ENCODE measurements around the gene KRTAP4-7. TPM values are rescaled to one million over a fixed set of nuclear protein-coding genes. Genes with fewer than 3 reads are reported as not detected.
"Not testable (repeated sequence)": the region's sequence is repeated elsewhere in the genome, so short reads cannot be mapped to it uniquely, and the experiment has no call there.

The KRTAP4-7 gene
- total RNA-seq, 4 donors from 2014 or later: not detected

- H3K9me3 ChIP-seq: peaks cover 0 to 4% (median 0%) of the 10 kb centered on the region in 3 donors
- H3K27me3 ChIP-seq: peaks cover 33% of the 10 kb centered on the region
- WGBS, 2 donors (ENCODE audit: low coverage in 1 of 2): 44 to 60% methylated on average over 2 of the region's 2 CpGs
- no peaks in the 10 kb centered on the region for H3K36me3 ChIP-seq
- H3K4me3 ChIP-seq: no peak overlapping the region
- H3K27ac ChIP-seq: no peak overlapping the region
- ATAC-seq: no peak
- no peak for TF ChIP-seq CTCF (IDR thresholded peaks at IDR 0.05)
- TF ChIP-seq EP300 (IDR thresholded peaks at IDR 0.05): no peak
- TF ChIP-seq POLR2AphosphoS5 (IDR thresholded peaks at IDR 0.05): no peak
- no peak for TF ChIP-seq POLR2A (IDR thresholded peaks at IDR 0.05)
- H3K4me1 ChIP-seq: no peaks in the 10 kb centered on the region
Observed at GRCh38 chr17:41049110-41049509, 34.8 kb upstream of the KRTAP4-7 start.

- peaks cover 0 to 7% (median 0%) of the 10 kb centered on the region in 3 donors for H3K9me3 ChIP-seq
- peaks cover 28% of the 10 kb centered on the region for H3K27me3 ChIP-seq
- ATAC-seq: no peak
- no peaks in the 10 kb centered on the region for H3K4me1 ChIP-seq
- TF ChIP-seq POLR2AphosphoS5 (IDR thresholded peaks at IDR 0.05) (no peak), POLR2A (IDR thresholded peaks at IDR 0.05) (no peak), EP300 (IDR thresholded peaks at IDR 0.05) (no peak), CTCF (IDR thresholded peaks at IDR 0.05) (no peak)
- no peak overlapping the region for H3K27ac ChIP-seq
- H3K4me3 ChIP-seq: no peak overlapping the region
- H3K36me3 ChIP-seq: no peaks in the 10 kb centered on the region
Observed at GRCh38 chr17:41052566-41052965, 31.4 kb upstream of the KRTAP4-7 start.

GRCh38 chr17:41054025-41054424 lies 29.9 kb upstream of the KRTAP4-7 start:
- TF ChIP-seq CTCF (IDR thresholded peaks at IDR 0.05) (no peak), POLR2AphosphoS5 (IDR thresholded peaks at IDR 0.05) (no peak), EP300 (IDR thresholded peaks at IDR 0.05) (no peak), POLR2A (IDR thresholded peaks at IDR 0.05) (no peak)
- no peak overlapping the region for H3K4me3 ChIP-seq
- ATAC-seq: no peak
- peaks cover 0 to 11% (median 0%) of the 10 kb centered on the region in 3 donors for H3K9me3 ChIP-seq
- no peaks in the 10 kb centered on the region for H3K4me1 ChIP-seq
- no peak overlapping the region for H3K27ac ChIP-seq
- WGBS, 2 donors (ENCODE audit: low coverage in 1 of 2): 90 to 94% methylated on average over 4 of the region's 4 CpGs
- H3K36me3 ChIP-seq: no peaks in the 10 kb centered on the region
- H3K27me3 ChIP-seq: peaks cover 27% of the 10 kb centered on the region

DNA sequence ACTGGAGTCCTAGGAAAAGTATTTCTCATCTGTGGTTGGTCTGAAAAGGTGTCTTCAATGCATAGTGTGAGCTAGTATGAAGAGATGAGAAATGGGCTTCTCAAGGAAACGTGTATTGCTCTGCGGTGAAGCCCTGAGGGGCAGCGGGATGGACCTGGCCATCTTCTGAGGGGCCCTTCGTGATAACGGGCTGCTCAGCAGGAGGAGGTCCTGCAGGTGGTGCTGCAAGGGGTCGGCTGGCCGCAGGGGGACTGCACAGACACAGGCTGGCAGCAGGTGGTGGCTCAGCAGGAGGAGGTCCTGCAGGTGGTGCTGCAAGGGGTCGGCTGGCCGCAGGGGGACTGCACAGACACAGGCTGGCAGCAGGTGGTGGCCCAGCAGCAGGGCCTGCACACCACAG lies 29.4 kb upstream of the KRTAP4-7 start:
- not testable (repeated sequence) for H3K4me3 ChIP-seq, H3K27ac ChIP-seq, ATAC-seq, H3K4me1 ChIP-seq, H3K36me3 ChIP-seq
- Histone ChIP-seq H3K9me3 (peaks cover 0 to 11% (median 0%) of the 10 kb centered on the region in 3 donors), H3K27me3 (peaks cover 31% of the 10 kb centered on the region)
- 40% methylated on average over 1 of the region's 9 CpGs; no CpG with 5 or more reads in 1 of the 2 donors for WGBS, 2 donors (ENCODE audit: low coverage in 1 of 2)

- not testable (repeated sequence) for H3K4me1 ChIP-seq, H3K4me3 ChIP-seq, ATAC-seq, H3K36me3 ChIP-seq, H3K27ac ChIP-seq
- Histone ChIP-seq H3K9me3 (peaks cover 0 to 11% (median 0%) of the 10 kb centered on the region in 3 donors), H3K27me3 (peaks cover 32% of the 10 kb centered on the region)
- 30% methylated on average over 1 of the region's 6 CpGs; no CpG with 5 or more reads in 1 of the 2 donors for WGBS, 2 donors (ENCODE audit: low coverage in 1 of 2)
Observed at GRCh38 chr17:41055130-41055529, 28.8 kb upstream of the KRTAP4-7 start, which contains the start of gene KRTAP2-2. Gene KRTAP2-2, minus strand, starts transcription at chr17:41055230. Its CDS starts 19 bp downstream, at chr17:41055211.

DNA sequence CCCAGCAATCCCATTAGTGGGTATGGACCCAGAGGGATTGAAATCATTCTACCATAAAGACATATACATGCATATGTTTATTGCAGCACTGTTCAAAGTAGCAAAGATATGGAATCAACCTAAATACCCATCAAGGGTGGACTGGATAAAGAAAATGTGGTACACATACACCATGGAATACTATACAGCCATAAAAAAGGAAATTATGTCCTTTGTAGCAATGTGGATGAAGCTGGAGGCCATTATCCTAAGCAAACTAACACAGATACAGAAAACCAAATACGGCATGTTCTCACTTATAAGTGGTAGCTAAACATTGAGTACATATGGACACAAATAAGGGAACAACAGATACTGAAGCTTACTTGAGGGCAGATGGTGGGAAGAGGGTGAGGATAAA lies 26.4 kb upstream of the KRTAP4-7 start:
- 86 to 100% methylated on average over 1 of the region's 1 CpG for WGBS, 2 donors (ENCODE audit: low coverage in 1 of 2)
- ATAC-seq: no peak
- Histone ChIP-seq H3K4me1 (no peaks in the 10 kb centered on the region), H3K36me3 (no peaks in the 10 kb centered on the region), H3K27me3 (peaks cover 30% of the 10 kb centered on the region), H3K9me3 (peaks cover 0 to 11% (median 0%) of the 10 kb centered on the region in 3 donors), H3K27ac (no peak overlapping the region), H3K4me3 (no peak overlapping the region)
- no peak for TF ChIP-seq POLR2AphosphoS5 (IDR thresholded peaks at IDR 0.05)
- no peak for TF ChIP-seq CTCF (IDR thresholded peaks at IDR 0.05)
- TF ChIP-seq POLR2A (IDR thresholded peaks at IDR 0.05): no peak
- TF ChIP-seq EP300 (IDR thresholded peaks at IDR 0.05): no peak
